SK-N-MC (cell line): ENCODE data around the gene GABRB3.

Source experiments
- EZH2 ChIP-seq: fragments of 200-600 bp; sonication (generic); IDR thresholded peaks from one replicate; pipeline ENCODE4 v1.6.1; 2017; ENCODE audit warnings: antibody characterized with exemption
- FOXP2 ChIP-seq: optimal IDR thresholded peaks from 2 replicates; pipeline ENCODE3; 2011; ENCODE audit warnings: mild to moderate bottlenecking, moderate library complexity; ENCODE audit not compliant: insufficient read depth; ENCODE audit errors: extremely low read length, control extremely low read depth
- POLR2AphosphoS5 ChIP-seq: IDR thresholded peaks from 2 replicates; pipeline ENCODE4 v1.6.1; 2012; ENCODE audit warnings: mild to moderate bottlenecking, low read depth, low read length, borderline replicate concordance

- TF ChIP-seq EZH2 (no peak), POLR2AphosphoS5 (no peak), FOXP2 (no peak)
Observed at GRCh38 chr15:26521130-26521529, 251.7 kb downstream of the GABRB3 start.
